D721Med (cell line): ENCODE data around the gene PPP2R5C.
"Not testable (repeated sequence)": the region's sequence is repeated elsewhere in the genome, so short reads cannot be mapped to it uniquely, and the experiment has no call there.

Experiments
- DNase-seq: peaks from one replicate; pipeline ENCODE4 v3.0.0; 2011; ENCODE audit warnings: low spot score; ENCODE audit not compliant: insufficient read length
- FAIRE-seq: peaks from 2 replicates; lab custom pipeline; 2011; peaks lifted over from hg19 to GRCh38; lab: Jason Lieb, UNC
- CTCF ChIP-seq: IDR thresholded peaks from 2 replicates; pipeline ENCODE4 v1.5.1; 2012; ENCODE audit warnings: mild to moderate bottlenecking, control low read depth; ENCODE audit not compliant: insufficient read depth; ENCODE audit errors: missing control alignments

The PPP2R5C gene

GRCh38 chr14:101968186-101968585 lies 206.7 kb downstream of the PPP2R5C start:
- DNase-seq (no peak), FAIRE-seq (no peak)
- TF ChIP-seq CTCF: no peak

GRCh38 chr14:101969481-101969880 lies 208.0 kb downstream of the PPP2R5C start:
- TF ChIP-seq CTCF: no peak
- no peak for FAIRE-seq
- no peak for DNase-seq

DNA sequence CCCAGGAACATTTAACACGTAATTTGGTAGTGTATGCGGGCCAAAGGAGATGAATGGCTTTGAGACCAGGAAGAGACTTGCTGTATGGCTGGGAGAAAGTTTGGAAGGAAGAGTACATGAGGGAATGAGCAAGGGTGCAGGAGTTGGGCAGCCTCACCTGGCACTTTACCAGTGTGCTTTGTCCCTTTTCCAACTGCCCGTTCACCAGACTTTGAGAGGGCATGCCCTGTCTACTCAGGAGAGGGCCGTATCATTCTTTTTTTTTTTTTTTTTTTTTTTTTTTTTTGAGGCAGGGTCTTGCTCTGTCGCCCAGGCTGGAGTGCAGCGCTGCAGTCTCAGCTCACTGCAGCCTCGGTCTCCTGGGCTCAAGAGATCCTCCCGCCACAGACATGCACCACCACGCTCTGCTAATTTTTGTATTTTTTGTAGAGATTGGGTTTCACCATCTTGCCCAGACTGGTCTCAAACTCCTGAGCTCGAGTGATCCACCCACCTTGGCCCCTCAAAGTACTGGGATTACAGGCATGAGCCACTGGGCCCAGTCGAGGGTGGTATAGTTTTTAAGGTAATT lies 209.4 kb downstream of the PPP2R5C start:
- FAIRE-seq (no peak), DNase-seq (no peak)
- no peak for TF ChIP-seq CTCF

GRCh38 chr14:101971458-101971857 lies 209.9 kb downstream of the PPP2R5C start:
- FAIRE-seq, DNase-seq: not testable (repeated sequence)

GRCh38 chr14:101972126-101972866 lies 210.8 kb downstream of the PPP2R5C start:
- FAIRE-seq (no peak), DNase-seq (no peak)
- no peak for TF ChIP-seq CTCF

DNA sequence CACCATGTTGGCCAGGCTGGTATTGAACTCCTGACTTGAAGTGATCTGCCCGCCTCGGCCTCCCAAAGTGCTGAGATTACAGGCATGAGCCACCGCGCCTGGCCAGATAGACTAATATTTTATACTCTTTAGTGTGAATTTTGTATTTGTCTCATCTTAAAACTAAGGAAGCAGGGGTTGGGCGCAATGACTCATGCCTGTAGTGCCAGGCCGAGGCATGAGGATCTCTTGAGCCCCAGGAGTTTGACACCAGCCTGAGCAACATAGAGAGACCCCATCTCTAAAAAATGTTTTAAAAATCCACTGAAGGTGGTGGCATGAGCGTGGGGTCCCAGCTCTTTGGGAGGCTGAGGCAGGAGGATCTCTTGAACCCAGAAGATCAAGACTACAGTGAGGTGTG lies 211.8 kb downstream of the PPP2R5C start:
- FAIRE-seq: no peak
- no peak for TF ChIP-seq CTCF
- DNase-seq: no peak

DNA sequence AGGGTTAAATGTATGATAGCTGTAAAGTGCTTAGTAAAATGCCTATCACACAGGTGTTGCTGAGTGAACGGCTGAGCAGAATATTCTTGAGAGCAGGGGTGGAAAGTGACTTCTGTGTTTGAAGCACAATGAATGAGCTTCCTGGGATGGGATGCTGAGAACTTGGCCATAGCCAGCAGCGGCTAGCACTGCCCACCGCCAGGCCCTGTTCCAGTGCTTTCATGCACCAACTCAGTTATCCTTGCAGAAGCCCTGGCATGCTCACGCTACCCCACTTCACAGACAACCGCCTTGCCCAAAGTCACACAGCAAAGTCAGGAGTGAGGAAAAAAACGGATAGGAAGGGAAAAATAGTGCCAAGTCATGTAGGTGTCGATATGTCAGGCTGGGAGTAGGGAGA lies 213.7 kb downstream of the PPP2R5C start:
- FAIRE-seq: no peak
- no peak for DNase-seq

More for the DNA sequence above, 213.7 kb downstream of the PPP2R5C start:
- no peak for TF ChIP-seq CTCF
